Measurements from ENCODE around the gene BCL11A.

The BCL11A gene

GRCh38 chr2:60583604-60584003 lies 30.1 kb upstream of the BCL11A start:
- Histone ChIP-seq H3K27me3 (replicated peaks; ENCODE audit: control insufficient read depth, insufficient read depth, low read length, poor library complexity, severe bottlenecking) (no peaks in the 10 kb centered on the region), H3K36me3 (ENCODE audit: control insufficient read depth, insufficient read depth, low read length) (no peaks in the 10 kb centered on the region), H3K9me3 (ENCODE audit: control insufficient read depth, low read length) (no peaks in the 10 kb centered on the region), H3K4me3 (ENCODE audit: insufficient read depth, low read depth, low read length, poor library complexity, severe bottlenecking) (no peak overlapping the region), H3K4me1 (ENCODE audit: control insufficient read depth, insufficient read depth, low read length, poor library complexity, severe bottlenecking) (no peaks in the 10 kb centered on the region), H3K27ac (ENCODE audit: insufficient read depth, low read length, poor library complexity, severe bottlenecking) (no peak overlapping the region)
- DNase-seq, result no peak

GRCh38 chr2:60581433-60582282 lies 28.2 kb upstream of the BCL11A start:
- H3K9me3 ChIP-seq (ENCODE audit: control insufficient read depth, low read length), result no peaks in the 10 kb centered on the region
- no peak overlapping the region for H3K27ac ChIP-seq (ENCODE audit: insufficient read depth, low read length, poor library complexity, severe bottlenecking)
- H3K27me3 ChIP-seq (replicated peaks; ENCODE audit: control insufficient read depth, insufficient read depth, low read length, poor library complexity, severe bottlenecking), result no peaks in the 10 kb centered on the region
- H3K4me1 ChIP-seq (ENCODE audit: control insufficient read depth, insufficient read depth, low read length, poor library complexity, severe bottlenecking), result no peaks in the 10 kb centered on the region
- H3K36me3 ChIP-seq (ENCODE audit: control insufficient read depth, insufficient read depth, low read length), result no peaks in the 10 kb centered on the region
- peak in 2 of 3 donors; percentile 7 to 16 for DNase-seq
- H3K4me3 ChIP-seq (ENCODE audit: insufficient read depth, low read depth, low read length, poor library complexity, severe bottlenecking), result no peak overlapping the region

GRCh38 chr2:60577682-60578283 lies 24.3 kb upstream of the BCL11A start:
- DNase-seq, result no peak
- H3K27me3 ChIP-seq (replicated peaks; ENCODE audit: control insufficient read depth, insufficient read depth, low read length, poor library complexity, severe bottlenecking), result no peaks in the 10 kb centered on the region
- H3K9me3 ChIP-seq (ENCODE audit: control insufficient read depth, low read length), result no peaks in the 10 kb centered on the region
- no peak overlapping the region for H3K4me3 ChIP-seq (ENCODE audit: insufficient read depth, low read depth, low read length, poor library complexity, severe bottlenecking)
- H3K27ac ChIP-seq (ENCODE audit: insufficient read depth, low read length, poor library complexity, severe bottlenecking), result no peak overlapping the region
- H3K4me1 ChIP-seq (ENCODE audit: control insufficient read depth, insufficient read depth, low read length, poor library complexity, severe bottlenecking), result no peaks in the 10 kb centered on the region
- H3K36me3 ChIP-seq (ENCODE audit: control insufficient read depth, insufficient read depth, low read length), result no peaks in the 10 kb centered on the region

GRCh38 chr2:60573251-60573650 lies 19.8 kb upstream of the BCL11A start:
- Histone ChIP-seq H3K4me1 (ENCODE audit: control insufficient read depth, insufficient read depth, low read length, poor library complexity, severe bottlenecking) (peaks cover 6% of the 10 kb centered on the region), H3K36me3 (ENCODE audit: control insufficient read depth, insufficient read depth, low read length) (no peaks in the 10 kb centered on the region), H3K9me3 (ENCODE audit: control insufficient read depth, low read length) (no peaks in the 10 kb centered on the region), H3K4me3 (ENCODE audit: insufficient read depth, low read depth, low read length, poor library complexity, severe bottlenecking) (no peak overlapping the region), H3K27ac (ENCODE audit: insufficient read depth, low read length, poor library complexity, severe bottlenecking) (no peak overlapping the region), H3K27me3 (replicated peaks; ENCODE audit: control insufficient read depth, insufficient read depth, low read length, poor library complexity, severe bottlenecking) (peaks cover 15% of the 10 kb centered on the region)
- no peak for DNase-seq

GRCh38 chr2:60570251-60570650 lies 16.8 kb upstream of the BCL11A start:
- no peaks in the 10 kb centered on the region for H3K9me3 ChIP-seq (ENCODE audit: control insufficient read depth, low read length)
- peaks cover 6% of the 10 kb centered on the region for H3K4me1 ChIP-seq (ENCODE audit: control insufficient read depth, insufficient read depth, low read length, poor library complexity, severe bottlenecking)
- no peaks in the 10 kb centered on the region for H3K36me3 ChIP-seq (ENCODE audit: control insufficient read depth, insufficient read depth, low read length)
- H3K27me3 ChIP-seq (replicated peaks; ENCODE audit: control insufficient read depth, insufficient read depth, low read length, poor library complexity, severe bottlenecking), result peaks cover 32% of the 10 kb centered on the region
- H3K4me3 ChIP-seq (ENCODE audit: insufficient read depth, low read depth, low read length, poor library complexity, severe bottlenecking), result no peak overlapping the region
- no peak for DNase-seq
- no peak overlapping the region for H3K27ac ChIP-seq (ENCODE audit: insufficient read depth, low read length, poor library complexity, severe bottlenecking)

GRCh38 chr2:60569680-60570111 lies 16.2 kb upstream of the BCL11A start:
- Histone ChIP-seq H3K9me3 (ENCODE audit: control insufficient read depth, low read length) (no peaks in the 10 kb centered on the region), H3K4me1 (ENCODE audit: control insufficient read depth, insufficient read depth, low read length, poor library complexity, severe bottlenecking) (peaks cover 6% of the 10 kb centered on the region), H3K36me3 (ENCODE audit: control insufficient read depth, insufficient read depth, low read length) (no peaks in the 10 kb centered on the region), H3K4me3 (ENCODE audit: insufficient read depth, low read depth, low read length, poor library complexity, severe bottlenecking) (peak overlapping the region; percentile 8), H3K27me3 (replicated peaks; ENCODE audit: control insufficient read depth, insufficient read depth, low read length, poor library complexity, severe bottlenecking) (peaks cover 37% of the 10 kb centered on the region), H3K27ac (ENCODE audit: insufficient read depth, low read length, poor library complexity, severe bottlenecking) (no peak overlapping the region)
- DNase-seq, result no peak

- H3K4me1 ChIP-seq (ENCODE audit: control insufficient read depth, insufficient read depth, low read length, poor library complexity, severe bottlenecking), result peaks cover 6% of the 10 kb centered on the region
- no peaks in the 10 kb centered on the region for H3K9me3 ChIP-seq (ENCODE audit: control insufficient read depth, low read length)
- H3K27ac ChIP-seq (ENCODE audit: insufficient read depth, low read length, poor library complexity, severe bottlenecking), result no peak overlapping the region
- peaks cover 40% of the 10 kb centered on the region for H3K27me3 ChIP-seq (replicated peaks; ENCODE audit: control insufficient read depth, insufficient read depth, low read length, poor library complexity, severe bottlenecking)
- no peak overlapping the region for H3K4me3 ChIP-seq (ENCODE audit: insufficient read depth, low read depth, low read length, poor library complexity, severe bottlenecking)
- no peaks in the 10 kb centered on the region for H3K36me3 ChIP-seq (ENCODE audit: control insufficient read depth, insufficient read depth, low read length)
- no peak for DNase-seq
Measured at GRCh38 chr2:60567919-60568768, 14.7 kb upstream of the BCL11A start.

GRCh38 chr2:60567096-60567495 lies 13.6 kb upstream of the BCL11A start:
- no peaks in the 10 kb centered on the region for H3K36me3 ChIP-seq (ENCODE audit: control insufficient read depth, insufficient read depth, low read length)
- H3K4me1 ChIP-seq (ENCODE audit: control insufficient read depth, insufficient read depth, low read length, poor library complexity, severe bottlenecking), result peaks cover 6% of the 10 kb centered on the region
- no peaks in the 10 kb centered on the region for H3K9me3 ChIP-seq (ENCODE audit: control insufficient read depth, low read length)
- H3K27me3 ChIP-seq (replicated peaks; ENCODE audit: control insufficient read depth, insufficient read depth, low read length, poor library complexity, severe bottlenecking), result peaks cover 40% of the 10 kb centered on the region
- H3K4me3 ChIP-seq (ENCODE audit: insufficient read depth, low read depth, low read length, poor library complexity, severe bottlenecking), result no peak overlapping the region
- no peak overlapping the region for H3K27ac ChIP-seq (ENCODE audit: insufficient read depth, low read length, poor library complexity, severe bottlenecking)
- no peak for DNase-seq

GRCh38 chr2:60565472-60565871 lies 12.0 kb upstream of the BCL11A start:
- peaks cover 40% of the 10 kb centered on the region for H3K27me3 ChIP-seq (replicated peaks; ENCODE audit: control insufficient read depth, insufficient read depth, low read length, poor library complexity, severe bottlenecking)
- H3K9me3 ChIP-seq (ENCODE audit: control insufficient read depth, low read length), result no peaks in the 10 kb centered on the region
- no peak overlapping the region for H3K4me3 ChIP-seq (ENCODE audit: insufficient read depth, low read depth, low read length, poor library complexity, severe bottlenecking)
- DNase-seq, result no peak
- no peak overlapping the region for H3K27ac ChIP-seq (ENCODE audit: insufficient read depth, low read length, poor library complexity, severe bottlenecking)
- peaks cover 6% of the 10 kb centered on the region for H3K4me1 ChIP-seq (ENCODE audit: control insufficient read depth, insufficient read depth, low read length, poor library complexity, severe bottlenecking)
- H3K36me3 ChIP-seq (ENCODE audit: control insufficient read depth, insufficient read depth, low read length), result no peaks in the 10 kb centered on the region
